ENCODE data around the gene TMCO2. TPM values are rescaled to one million over a fixed set of nuclear protein-coding genes. Genes with fewer than 3 reads are reported as not detected.
A peak's percentile ranks its signal among the peaks of the same experiment; 100 is the strongest.

Gene TMCO2
- total RNA-seq, 1 donor from 2014 or later: 0.54 TPM

GRCh38 chr1:40265919-40266318 lies 18.2 kb downstream of the TMCO2 start:
- no peak overlapping the region for H3K4me3 Mint-ChIP-seq (ENCODE audit: unreplicated experiment)
- DNase-seq (ENCODE audit: low spot score): no peak
- no peak for TF ChIP-seq CTCF (IDR thresholded peaks at IDR 0.05; ENCODE audit: unreplicated experiment)
- H3K4me1 Mint-ChIP-seq (ENCODE audit: unreplicated experiment): no peaks in the 10 kb centered on the region
- no peak overlapping the region for H3K27ac Mint-ChIP-seq (ENCODE audit: unreplicated experiment)
- peaks cover 31% of the 10 kb centered on the region for H3K36me3 Mint-ChIP-seq (ENCODE audit: low read depth, unreplicated experiment)
- H3K9me3 Mint-ChIP-seq (ENCODE audit: unreplicated experiment): no peaks in the 10 kb centered on the region
- H3K27me3 Mint-ChIP-seq (ENCODE audit: unreplicated experiment): peaks cover 3% of the 10 kb centered on the region

- Mint-ChIP-seq H3K27me3 (ENCODE audit: unreplicated experiment) (no peaks in the 10 kb centered on the region), H3K4me3 (ENCODE audit: unreplicated experiment) (no peak overlapping the region), H3K4me1 (ENCODE audit: unreplicated experiment) (no peaks in the 10 kb centered on the region), H3K36me3 (ENCODE audit: low read depth, unreplicated experiment) (peaks cover 24% of the 10 kb centered on the region), H3K27ac (ENCODE audit: unreplicated experiment) (no peak overlapping the region), H3K9me3 (ENCODE audit: unreplicated experiment) (no peaks in the 10 kb centered on the region)
- TF ChIP-seq CTCF (IDR thresholded peaks at IDR 0.05; ENCODE audit: unreplicated experiment): no peak
- no peak for DNase-seq (ENCODE audit: low spot score)
Measured at GRCh38 chr1:40266786-40267535, 19.2 kb downstream of the TMCO2 start.

- no peak for TF ChIP-seq CTCF (IDR thresholded peaks at IDR 0.05; ENCODE audit: unreplicated experiment)
- Mint-ChIP-seq H3K27ac (ENCODE audit: unreplicated experiment) (no peak overlapping the region), H3K9me3 (ENCODE audit: unreplicated experiment) (no peaks in the 10 kb centered on the region), H3K36me3 (ENCODE audit: low read depth, unreplicated experiment) (peaks cover 25% of the 10 kb centered on the region), H3K4me1 (ENCODE audit: unreplicated experiment) (no peaks in the 10 kb centered on the region), H3K27me3 (ENCODE audit: unreplicated experiment) (no peaks in the 10 kb centered on the region), H3K4me3 (ENCODE audit: unreplicated experiment) (no peak overlapping the region)
- no peak for DNase-seq (ENCODE audit: low spot score)
Measured at GRCh38 chr1:40267767-40268187, 20.0 kb downstream of the TMCO2 start.

- Mint-ChIP-seq H3K9me3 (ENCODE audit: unreplicated experiment) (no peaks in the 10 kb centered on the region), H3K27ac (ENCODE audit: unreplicated experiment) (no peak overlapping the region), H3K4me1 (ENCODE audit: unreplicated experiment) (no peaks in the 10 kb centered on the region), H3K36me3 (ENCODE audit: low read depth, unreplicated experiment) (peaks cover 22% of the 10 kb centered on the region), H3K4me3 (ENCODE audit: unreplicated experiment) (no peak overlapping the region), H3K27me3 (ENCODE audit: unreplicated experiment) (no peaks in the 10 kb centered on the region)
- no peak for TF ChIP-seq CTCF (IDR thresholded peaks at IDR 0.05; ENCODE audit: unreplicated experiment)
- DNase-seq (ENCODE audit: low spot score): no peak
Measured at GRCh38 chr1:40268211-40268610, 20.5 kb downstream of the TMCO2 start.

- no peak overlapping the region for H3K27ac Mint-ChIP-seq (ENCODE audit: unreplicated experiment)
- no peak for TF ChIP-seq CTCF (IDR thresholded peaks at IDR 0.05; ENCODE audit: unreplicated experiment)
- H3K4me3 Mint-ChIP-seq (ENCODE audit: unreplicated experiment): peak overlapping the region; percentile 54
- peaks cover 22% of the 10 kb centered on the region for H3K36me3 Mint-ChIP-seq (ENCODE audit: low read depth, unreplicated experiment)
- no peaks in the 10 kb centered on the region for H3K4me1 Mint-ChIP-seq (ENCODE audit: unreplicated experiment)
- no peaks in the 10 kb centered on the region for H3K9me3 Mint-ChIP-seq (ENCODE audit: unreplicated experiment)
- no peaks in the 10 kb centered on the region for H3K27me3 Mint-ChIP-seq (ENCODE audit: unreplicated experiment)
- no peak for DNase-seq (ENCODE audit: low spot score)
Measured at GRCh38 chr1:40270152-40270834, 22.6 kb downstream of the TMCO2 start.
